Measurements from ENCODE around the gene C8G.

DNA sequence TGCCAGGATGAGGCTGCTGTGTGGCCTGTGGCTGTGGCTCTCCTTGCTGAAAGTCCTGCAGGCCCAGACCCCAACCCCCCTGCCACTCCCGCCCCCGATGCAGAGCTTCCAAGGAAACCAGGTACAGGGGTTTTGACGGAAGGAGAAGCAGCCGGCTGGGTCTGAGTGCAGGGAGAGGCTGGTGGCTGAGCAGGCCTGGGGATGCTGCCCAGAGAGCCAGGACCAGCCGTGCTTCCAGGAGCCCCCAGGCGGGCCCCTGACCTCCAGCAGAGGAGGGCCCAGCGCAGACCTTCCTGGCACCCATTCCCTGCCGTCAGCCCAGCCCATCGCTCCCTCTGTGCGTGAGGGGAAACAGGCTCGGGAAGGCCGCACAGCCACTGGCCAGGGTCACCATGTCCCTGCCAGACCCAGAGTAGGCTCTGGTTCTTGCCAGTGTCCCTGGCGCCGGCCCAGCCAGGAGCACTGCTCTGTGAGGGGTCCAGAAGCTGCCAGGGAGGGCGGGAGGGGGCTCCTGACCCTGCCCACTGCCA lies 7.3 kb downstream of the C8G start:
- no peak for TF ChIP-seq CTCF (IDR thresholded peaks at IDR 0.05)
- no peak for TF ChIP-seq MAX (CRISPR knock-in tag; IDR thresholded peaks at IDR 0.05)
- TF ChIP-seq PRDM15 (CRISPR knock-in tag; IDR thresholded peaks at IDR 0.05), result no peak
- no peak for TF ChIP-seq MLX (CRISPR knock-in tag; IDR thresholded peaks at IDR 0.05)
- TF ChIP-seq NR2C2 (CRISPR knock-in tag; IDR thresholded peaks at IDR 0.05), result no peak
- TF ChIP-seq, protein P1, sequence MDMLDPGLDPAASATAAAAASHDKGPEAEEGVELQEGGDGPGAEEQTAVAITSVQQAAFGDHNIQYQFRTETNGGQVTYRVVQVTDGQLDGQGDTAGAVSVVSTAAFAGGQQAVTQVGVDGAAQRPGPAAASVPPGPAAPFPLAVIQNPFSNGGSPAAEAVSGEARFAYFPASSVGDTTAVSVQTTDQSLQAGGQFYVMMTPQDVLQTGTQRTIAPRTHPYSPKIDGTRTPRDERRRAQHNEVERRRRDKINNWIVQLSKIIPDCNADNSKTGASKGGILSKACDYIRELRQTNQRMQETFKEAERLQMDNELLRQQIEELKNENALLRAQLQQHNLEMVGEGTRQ (CRISPR knock-in tag; IDR thresholded peaks at IDR 0.05), result no peak
- no peak for TF ChIP-seq NFE2L1 (CRISPR knock-in tag; IDR thresholded peaks at IDR 0.05)
- no peak for TF ChIP-seq USF1 (CRISPR knock-in tag; IDR thresholded peaks at IDR 0.05)
- no peak for TF ChIP-seq ZNF263 (CRISPR knock-in tag; IDR thresholded peaks at IDR 0.05; ENCODE audit: low read depth)
- TF ChIP-seq ATF2 (CRISPR knock-in tag; IDR thresholded peaks at IDR 0.05; ENCODE audit: borderline replicate concordance, low read depth), result no peak
- no peak for TF ChIP-seq ATF3 (CRISPR knock-in tag; conservative IDR thresholded peaks at IDR 0.05)
- TF ChIP-seq ETV6 (CRISPR knock-in tag; IDR thresholded peaks at IDR 0.05), result no peak
- TF ChIP-seq, protein P2, sequence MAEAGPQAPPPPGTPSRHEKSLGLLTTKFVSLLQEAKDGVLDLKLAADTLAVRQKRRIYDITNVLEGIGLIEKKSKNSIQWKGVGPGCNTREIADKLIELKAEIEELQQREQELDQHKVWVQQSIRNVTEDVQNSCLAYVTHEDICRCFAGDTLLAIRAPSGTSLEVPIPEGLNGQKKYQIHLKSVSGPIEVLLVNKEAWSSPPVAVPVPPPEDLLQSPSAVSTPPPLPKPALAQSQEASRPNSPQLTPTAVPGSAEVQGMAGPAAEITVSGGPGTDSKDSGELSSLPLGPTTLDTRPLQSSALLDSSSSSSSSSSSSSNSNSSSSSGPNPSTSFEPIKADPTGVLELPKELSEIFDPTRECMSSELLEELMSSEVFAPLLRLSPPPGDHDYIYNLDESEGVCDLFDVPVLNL (CRISPR knock-in tag; IDR thresholded peaks at IDR 0.05; ENCODE audit: borderline replicate concordance, low read depth), result no peak

All from WTC11 (cell line).